OCI-LY3 (cell line): ENCODE results near the gene GALNT1.
A peak's percentile ranks its signal among the peaks of the same experiment; 100 is the strongest.

Experiments used
- H2AFZ ChIP-seq: fragments of 200-600, 300-600 bp; shearing (Covaris generic); 2 replicates; pipeline ENCODE4 v1.6.0; 2014; ENCODE audit warnings: antibody characterized with exemption, low read depth, low read length
- H3K27ac ChIP-seq: fragments of 200-600, 300-600 bp; sonication (generic); 2 replicates; pipeline ENCODE4 v1.5.1; 2014; ENCODE audit warnings: mild to moderate bottlenecking, low read length, moderate library complexity, mixed read lengths
- H3K27me3 ChIP-seq: fragments of 200-600, 300-600 bp; sonication (generic); 2 replicates; pipeline ENCODE4 v1.6.1; 2014; ENCODE audit warnings: low read depth, low read length, mixed read lengths
- H3K36me3 ChIP-seq: fragments of 200-600, 300-600 bp; sonication (generic); replicated peaks from 2 replicates; pipeline ENCODE3; 2014; ENCODE audit warnings: low read depth, low read length, mixed read lengths
- H3K4me1 ChIP-seq: fragments of 300-600, 200-600 bp; sonication (generic); 2 replicates; pipeline ENCODE4 v1.6.1; 2014; ENCODE audit warnings: low read length, mixed read lengths
- H3K4me2 ChIP-seq: fragments of 200-600, 300-600 bp; sonication (generic); 2 replicates; pipeline ENCODE4 v1.6.1; 2014; ENCODE audit warnings: low read length, mixed read lengths
- H3K4me3 ChIP-seq: fragments of 300-600, 200-600 bp; sonication (generic); 2 replicates; pipeline ENCODE4 v1.5.1; 2014; ENCODE audit warnings: antibody characterized with exemption, mild to moderate bottlenecking, low read length, moderate library complexity
- H3K79me2 ChIP-seq: fragments of 300-600, 200-600 bp; shearing (Covaris generic); 2 replicates; pipeline ENCODE4 v1.6.1; 2014; ENCODE audit warnings: mild to moderate bottlenecking, low read length, mixed read lengths
- H3K9ac ChIP-seq: fragments of 300-600, 200-600 bp; shearing (Covaris generic); 2 replicates; pipeline ENCODE4 v1.6.0; 2014; ENCODE audit warnings: mild to moderate bottlenecking, low read length, moderate library complexity
- H3K9me3 ChIP-seq: fragments of 200-600, 300-600 bp; shearing (Covaris generic); 2 replicates; pipeline ENCODE4 v1.6.1; 2014; ENCODE audit warnings: low read length, mixed read lengths; ENCODE audit not compliant: insufficient read depth
- H4K20me1 ChIP-seq: fragments of 200-600, 300-600 bp; sonication (generic); 2 replicates; pipeline ENCODE4 v1.6.1; 2016; ENCODE audit warnings: low read length, mixed read lengths; ENCODE audit not compliant: insufficient read depth
- CTCF ChIP-seq: fragments of 200-600, 300-600 bp; sonication (generic); IDR thresholded peaks from 2 replicates; pipeline ENCODE4 v1.5.1; 2014; ENCODE audit warnings: antibody characterized with exemption, low read length, low read depth
- EZH2phosphoT487 ChIP-seq: fragments of 200-600 bp; shearing (Covaris generic); IDR thresholded peaks from 2 replicates; pipeline ENCODE4 v1.6.1; 2018; ENCODE audit warnings: antibody characterized with exemption, mixed run types, low read depth

GALNT1 gene

GRCh38 chr18:35661483-35662146 is 80.1 kb downstream of the GALNT1 start:
- H3K4me1 ChIP-seq = peaks cover 8% of the 10 kb centered on the region
- no peak overlapping the region for H3K9ac ChIP-seq
- no peaks in the 10 kb centered on the region for H3K9me3 ChIP-seq
- H3K27me3 ChIP-seq = no peaks in the 10 kb centered on the region
- no peaks in the 10 kb centered on the region; the same call in 1 of the 2 replicates for H4K20me1 ChIP-seq
- H2AFZ ChIP-seq = no peak overlapping the region
- H3K4me3 ChIP-seq = no peak overlapping the region
- no peak overlapping the region for H3K27ac ChIP-seq
- no peak overlapping the region for H3K4me2 ChIP-seq
- no peaks in the 10 kb centered on the region; the same call in 1 of the 2 replicates for H3K79me2 ChIP-seq
- peaks cover 11% of the 10 kb centered on the region for H3K36me3 ChIP-seq
- TF ChIP-seq CTCF = peak; percentile 45
- no peak for TF ChIP-seq EZH2phosphoT487

GRCh38 chr18:35662293-35663062 is 80.9 kb downstream of the GALNT1 start:
- H3K27ac ChIP-seq = no peak overlapping the region
- no peak overlapping the region for H3K9ac ChIP-seq
- H3K4me2 ChIP-seq = no peak overlapping the region
- peaks cover 8% of the 10 kb centered on the region for H3K4me1 ChIP-seq
- H4K20me1 ChIP-seq = no peaks in the 10 kb centered on the region; the same call in 1 of the 2 replicates
- H3K79me2 ChIP-seq = no peaks in the 10 kb centered on the region; the same call in 1 of the 2 replicates
- H2AFZ ChIP-seq = no peak overlapping the region
- no peak for TF ChIP-seq CTCF
- TF ChIP-seq EZH2phosphoT487 = no peak
- peaks cover 19% of the 10 kb centered on the region for H3K36me3 ChIP-seq
- no peaks in the 10 kb centered on the region for H3K9me3 ChIP-seq
- H3K27me3 ChIP-seq = no peaks in the 10 kb centered on the region
- no peak overlapping the region for H3K4me3 ChIP-seq

GRCh38 chr18:35671966-35672603 is 90.5 kb downstream of the GALNT1 start:
- Histone ChIP-seq H3K4me2 (no peak overlapping the region), H3K36me3 (peaks cover 8% of the 10 kb centered on the region), H4K20me1 (no peaks in the 10 kb centered on the region), H3K27ac (no peak overlapping the region), H3K27me3 (no peaks in the 10 kb centered on the region), H3K9ac (no peak overlapping the region), H3K4me3 (no peak overlapping the region), H3K4me1 (no peaks in the 10 kb centered on the region), H2AFZ (no peak overlapping the region), H3K9me3 (no peaks in the 10 kb centered on the region), H3K79me2 (no peaks in the 10 kb centered on the region)
- no peak for TF ChIP-seq CTCF
- no peak for TF ChIP-seq EZH2phosphoT487

- TF ChIP-seq EZH2phosphoT487 (no peak), CTCF (no peak)
- no peak overlapping the region for H2AFZ ChIP-seq
- H3K9ac ChIP-seq = no peak overlapping the region
- no peaks in the 10 kb centered on the region for H3K9me3 ChIP-seq
- H3K4me1 ChIP-seq = no peaks in the 10 kb centered on the region
- no peak overlapping the region for H3K4me2 ChIP-seq
- no peaks in the 10 kb centered on the region for H3K27me3 ChIP-seq
- H3K79me2 ChIP-seq = no peaks in the 10 kb centered on the region
- H3K4me3 ChIP-seq = no peak overlapping the region
- H3K27ac ChIP-seq = no peak overlapping the region
- H4K20me1 ChIP-seq = no peaks in the 10 kb centered on the region
- peaks cover under 1% of the 10 kb centered on the region for H3K36me3 ChIP-seq
Measured at GRCh38 chr18:35672897-35673296, 91.4 kb downstream of the GALNT1 start.
